Activated CD8-positive, alpha-beta memory T cell treated with anti-CD3 and anti-CD28 coated beads for 36 hours (primary cell): ENCODE measurements around the gene LFNG. TPM values are rescaled to one million over a fixed set of nuclear protein-coding genes. Genes with fewer than 3 reads are reported as not detected.
"Not testable (repeated sequence)": the region's sequence is repeated elsewhere in the genome, so short reads cannot be mapped to it uniquely, and the experiment has no call there.

Source experiments
- CTCF ChIA-PET: fragments of 350-600 bp; sonication (Branson Sonifier 250); formaldehyde crosslinking; loops from one replicate; lab custom pipeline; 2021; ENCODE audit warnings: antibody characterized with exemption; lab: Charles Lee
- POLR2A ChIA-PET: fragments of 350-600 bp; sonication (Branson Sonifier 250); formaldehyde crosslinking; loops from one replicate; lab custom pipeline; 2021; ENCODE audit warnings: antibody characterized with exemption; lab: Charles Lee
- total RNA-seq, 2 experiments: library from RNA; stranded (reverse); gene quantifications; one replicate each; pipeline ENCODE4 v1.2.3, GENCODE V29; 2021

LFNG gene
- total RNA-seq, 2 experiments from 2014 or later = 22.4 to 24.2 TPM

DNA sequence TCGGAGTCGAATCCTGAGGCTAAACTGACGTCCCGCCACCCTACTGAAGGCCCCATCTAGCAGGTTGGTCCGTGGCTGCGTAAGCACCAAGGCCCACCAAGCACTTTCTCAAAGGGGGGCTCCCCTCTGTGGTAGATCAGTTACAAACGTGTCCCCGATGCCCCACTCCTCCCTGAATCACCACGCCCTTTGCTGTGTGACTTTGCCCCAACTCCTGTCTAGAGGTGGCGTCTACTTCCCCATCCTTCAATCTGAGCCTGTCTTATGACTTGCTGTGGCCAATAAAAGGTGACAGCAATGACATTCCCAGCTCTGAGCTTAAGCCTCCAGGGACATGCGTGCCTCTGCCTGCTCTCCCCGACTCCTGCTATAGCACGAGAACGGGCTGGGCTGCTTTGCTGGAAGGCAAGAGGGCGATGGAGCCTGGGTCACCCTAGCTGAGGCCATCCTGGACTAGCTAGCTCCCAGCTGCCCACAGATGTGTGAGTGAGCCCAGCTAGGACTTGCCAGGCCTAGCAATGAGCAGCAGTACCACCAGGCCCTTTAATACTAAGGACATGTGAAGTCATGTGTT is 12.7 kb downstream of the LFNG start:
- CTCF ChIA-PET, POLR2A ChIA-PET: not testable (repeated sequence)

DNA sequence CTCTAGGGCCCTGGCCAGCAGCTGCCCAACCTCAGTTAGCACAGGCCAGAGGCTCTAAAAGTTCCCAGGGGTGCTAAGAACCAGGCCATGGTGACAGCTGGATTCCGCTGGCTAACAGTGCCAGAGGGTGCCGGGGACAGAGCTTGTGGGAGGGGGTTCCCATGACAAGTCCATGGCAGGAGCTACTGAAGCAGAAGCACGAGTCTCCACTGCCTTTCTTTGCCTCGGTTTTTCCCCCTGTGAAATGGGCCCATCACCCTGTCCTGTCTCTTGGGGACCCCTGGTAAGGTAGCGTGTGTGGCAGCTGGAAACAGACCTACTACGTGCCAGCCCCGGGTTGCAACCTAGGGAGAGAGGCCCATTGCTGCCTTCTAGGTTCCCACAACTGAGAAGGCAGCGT is 13.2 kb downstream of the LFNG start:
- CTCF ChIA-PET = interaction anchor here (0.7 kb wide), 2 partner anchors 205 to 666 kb away, joined by 3 to 4 read pairs; no protein-coding TSS in a partner anchor
- POLR2A ChIA-PET = not testable (repeated sequence)

DNA sequence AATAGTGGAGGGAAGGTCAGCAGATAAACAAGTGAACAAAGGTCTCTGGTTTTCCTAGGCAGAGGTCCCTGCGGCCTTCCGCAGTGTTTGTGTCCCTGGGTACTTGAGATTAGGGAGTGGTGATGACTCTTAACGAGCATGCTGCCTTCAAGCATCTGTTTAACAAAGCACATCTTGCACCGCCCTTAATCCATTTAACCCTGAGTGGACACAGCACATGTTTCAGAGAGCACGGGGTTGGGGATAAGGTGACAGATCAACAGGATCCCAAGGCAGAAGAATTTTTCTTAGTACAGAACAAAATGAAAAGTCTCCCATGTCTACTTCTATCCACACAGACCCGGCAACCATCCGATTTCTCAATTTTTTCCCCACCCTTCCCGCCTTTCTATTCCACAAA is 14.0 kb downstream of the LFNG start:
- POLR2A ChIA-PET = not testable (repeated sequence)
- CTCF ChIA-PET = interaction anchor here (0.7 kb wide), 1 partner anchor 666 kb away, joined by 4 read pairs; no protein-coding TSS in a partner anchor

DNA sequence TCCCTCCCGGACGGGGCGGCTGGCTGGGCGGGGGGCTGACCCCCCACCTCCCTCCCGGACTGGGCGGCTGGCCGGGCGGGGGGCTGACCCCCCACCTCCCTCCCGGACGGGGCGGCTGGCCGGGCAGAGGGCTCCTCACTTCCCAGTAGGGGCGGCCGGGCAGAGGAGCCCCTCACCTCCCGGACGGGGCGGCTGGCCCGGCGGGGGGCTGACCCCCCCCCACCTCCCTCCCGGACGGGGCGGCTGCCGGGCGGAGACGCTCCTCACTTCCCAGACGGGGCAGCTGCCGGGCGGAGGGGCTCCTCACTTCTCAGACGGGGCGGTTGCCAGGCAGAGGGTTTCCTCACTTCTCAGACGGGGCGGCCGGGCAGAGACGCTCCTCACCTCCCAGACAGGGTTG is 14.6 kb downstream of the LFNG start:
- POLR2A ChIA-PET, CTCF ChIA-PET: not testable (repeated sequence)

DNA sequence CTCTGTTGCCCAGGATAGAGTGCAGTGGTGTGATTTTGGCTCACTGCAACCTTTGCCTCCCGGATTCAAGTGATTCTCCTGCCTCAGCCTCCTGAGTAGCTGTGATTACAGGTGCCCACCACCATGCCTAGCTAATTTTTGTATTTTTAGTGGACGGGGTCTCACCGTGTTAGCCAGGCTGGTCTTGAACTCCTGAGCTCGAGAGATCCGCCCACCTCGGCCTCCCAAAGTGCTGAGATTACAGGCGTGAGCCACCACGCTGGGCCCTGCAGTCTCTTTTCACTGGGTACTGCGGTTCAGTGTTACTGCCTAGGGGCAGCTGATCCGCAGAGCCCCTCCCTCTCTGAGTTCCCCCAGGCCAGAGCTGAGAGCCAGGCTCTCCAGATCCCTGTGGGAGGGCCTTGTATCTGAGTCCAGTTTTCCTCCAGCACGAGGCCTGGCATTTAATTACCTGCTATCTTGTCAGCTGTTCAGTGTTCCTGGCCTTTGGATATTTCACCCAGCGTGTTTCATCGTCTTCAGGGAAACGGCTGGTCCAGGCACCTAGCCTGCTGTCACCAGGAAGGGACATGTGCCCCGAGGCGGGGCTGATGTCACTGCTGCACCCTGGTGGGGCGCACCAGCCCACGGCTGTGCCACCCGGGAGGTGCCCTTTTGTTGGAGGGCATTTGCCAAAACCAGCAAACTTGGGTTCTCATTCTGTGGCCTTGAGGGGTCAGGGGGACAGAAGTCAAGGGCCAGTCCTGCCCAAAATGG is 16.5 kb downstream of the LFNG start:
- CTCF ChIA-PET, POLR2A ChIA-PET: not testable (repeated sequence)

DNA sequence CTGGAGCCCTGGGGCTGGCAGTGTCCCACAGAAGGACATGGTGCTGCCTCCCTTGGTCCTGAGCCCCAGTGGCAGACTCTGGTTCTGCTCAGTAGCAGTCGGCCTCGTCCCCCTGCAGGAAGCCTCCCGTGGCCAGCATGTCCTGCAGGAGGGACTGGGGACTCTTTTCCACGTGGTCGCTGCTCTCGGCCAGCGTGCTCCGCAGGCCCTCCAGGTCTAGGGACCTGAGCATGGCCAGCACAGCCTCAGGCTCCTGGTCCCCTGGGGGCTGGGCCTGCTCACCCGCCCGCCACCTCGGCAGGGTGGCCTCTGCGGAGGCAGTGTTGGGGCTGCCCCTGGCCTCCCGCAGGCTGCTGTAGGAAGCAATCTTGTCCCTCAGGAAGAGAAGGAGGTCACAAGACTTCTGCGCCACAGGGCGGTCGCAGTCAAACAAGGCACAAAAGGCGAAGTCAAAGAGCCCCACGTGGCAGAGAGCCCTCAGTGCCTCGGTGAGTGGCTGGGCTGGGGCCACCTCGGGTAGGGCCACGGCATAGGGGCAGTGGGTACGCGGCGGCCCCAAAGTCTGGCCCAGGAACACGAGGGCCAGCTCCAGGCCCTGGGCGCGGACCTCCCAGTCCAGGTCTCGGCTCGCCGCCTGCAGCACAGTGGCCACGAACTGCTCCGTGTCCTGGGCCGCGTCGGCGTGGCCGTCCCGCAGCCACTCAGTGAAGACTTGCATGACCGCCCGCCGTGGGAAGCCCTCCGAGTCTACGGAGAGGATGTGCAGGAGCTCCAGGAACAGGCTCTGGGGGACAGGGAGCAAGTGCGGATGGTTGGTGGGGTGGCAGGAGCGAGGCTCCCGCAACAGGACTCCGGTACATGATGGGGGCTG is 18.6 kb downstream of the LFNG start:
- POLR2A ChIA-PET = no interaction called here
- CTCF ChIA-PET = no interaction called here

DNA sequence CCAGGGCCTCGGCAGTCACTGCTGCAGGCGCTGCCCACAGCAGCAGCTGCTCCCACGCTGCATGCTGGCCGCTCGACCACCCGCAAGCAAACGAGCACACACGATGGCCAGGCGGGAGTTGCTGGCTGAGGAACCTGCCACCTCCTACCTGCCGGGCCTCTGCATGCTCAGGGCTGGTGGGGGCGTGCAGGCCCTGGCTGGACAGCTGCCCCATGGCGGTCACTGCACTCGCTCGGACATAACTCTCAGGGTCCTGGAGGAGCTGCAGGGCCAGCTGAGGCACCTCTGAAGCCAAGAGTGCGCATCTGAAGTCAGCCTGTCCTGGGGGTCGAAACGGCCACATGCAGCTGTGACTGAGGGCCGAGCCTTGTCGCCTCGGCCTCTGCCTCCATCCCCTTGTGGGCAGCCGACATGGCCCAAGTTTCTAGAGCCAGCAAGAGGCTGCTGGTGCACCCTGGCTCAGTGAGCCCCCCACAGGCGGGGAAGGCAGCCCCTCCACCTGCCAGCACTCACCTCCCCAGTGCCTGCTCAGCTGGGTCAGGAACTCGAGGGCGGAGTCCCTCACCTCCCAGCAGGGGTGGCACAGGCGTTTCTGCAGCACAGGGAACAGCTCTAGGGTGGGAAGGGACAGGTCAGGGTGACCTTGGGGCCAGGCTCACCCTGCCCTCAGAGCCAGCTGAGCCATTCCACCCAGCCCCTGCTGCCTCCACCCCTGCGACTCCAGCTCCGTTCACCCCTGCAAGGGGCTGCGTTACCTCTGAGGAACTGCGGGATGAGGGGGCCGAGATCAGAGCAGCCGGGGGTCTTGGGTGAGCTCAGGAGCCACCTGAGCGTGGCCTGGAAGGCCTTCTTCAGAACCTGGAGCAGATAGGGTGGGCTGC is 19.7 kb downstream of the LFNG start:
- POLR2A ChIA-PET = no interaction called here
- CTCF ChIA-PET = interaction anchor here (0.6 to 1.2 kb wide), 2 partner anchors 70 to 188 kb away, joined by 3 to 4 read pairs; no protein-coding TSS in a partner anchor

DNA sequence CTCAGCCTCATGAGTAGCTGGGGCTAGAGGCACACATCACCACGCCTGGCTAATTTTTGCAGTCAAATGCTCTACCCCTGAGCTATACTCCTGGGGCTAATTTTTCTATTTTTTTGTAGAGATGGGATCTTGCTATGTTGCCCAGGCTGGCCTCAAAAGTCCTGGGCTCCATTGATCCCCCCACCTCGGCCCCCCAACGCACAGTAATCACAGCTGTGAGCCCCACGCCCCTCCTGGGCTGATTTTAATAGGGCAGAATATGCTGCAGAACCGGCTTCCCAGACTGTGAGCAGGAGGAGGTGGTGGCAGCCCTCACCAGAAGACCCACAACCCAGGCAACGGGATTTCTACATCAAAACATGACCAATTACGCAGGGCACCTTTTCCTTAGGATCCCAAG is 20.6 kb downstream of the LFNG start:
- CTCF ChIA-PET = interaction anchor here (0.7 to 1.2 kb wide), 2 partner anchors 71 to 179 kb away, joined by 3 read pairs; no protein-coding TSS in a partner anchor

DNA sequence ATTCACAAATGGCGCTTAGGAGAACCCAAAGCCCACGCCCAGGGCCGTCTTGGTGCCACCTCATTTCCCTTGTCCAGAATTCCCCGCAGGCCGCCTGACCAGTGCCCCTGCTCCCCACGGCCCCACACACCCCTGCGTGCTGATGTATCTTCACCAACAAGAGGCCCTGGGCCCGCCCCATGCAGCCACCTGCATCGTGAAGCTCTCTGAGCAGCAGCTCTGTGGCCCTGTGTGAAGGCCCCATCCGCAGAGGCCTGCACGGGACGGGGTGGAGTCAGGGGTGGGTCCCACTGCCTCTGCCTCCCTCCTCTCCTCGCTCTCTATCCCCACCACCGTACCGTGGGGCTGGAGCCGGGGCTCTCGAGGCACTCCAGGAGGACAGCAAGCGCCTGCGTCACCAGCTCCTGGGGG is 21.1 kb downstream of the LFNG start:
- ChIA-PET CTCF (interaction anchor here (0.7 kb wide), 1 partner anchor 178 kb away, joined by 3 read pairs; no protein-coding TSS in a partner anchor), POLR2A (interaction anchor here (0.6 kb wide), 1 partner anchor 158 kb away, joined by 7 read pairs; no protein-coding TSS in a partner anchor)

More for the DNA sequence above, 20.6 kb downstream of the LFNG start:
- POLR2A ChIA-PET = interaction anchor here (0.6 kb wide), 1 partner anchor 159 kb away, joined by 7 read pairs; no protein-coding TSS in a partner anchor

DNA sequence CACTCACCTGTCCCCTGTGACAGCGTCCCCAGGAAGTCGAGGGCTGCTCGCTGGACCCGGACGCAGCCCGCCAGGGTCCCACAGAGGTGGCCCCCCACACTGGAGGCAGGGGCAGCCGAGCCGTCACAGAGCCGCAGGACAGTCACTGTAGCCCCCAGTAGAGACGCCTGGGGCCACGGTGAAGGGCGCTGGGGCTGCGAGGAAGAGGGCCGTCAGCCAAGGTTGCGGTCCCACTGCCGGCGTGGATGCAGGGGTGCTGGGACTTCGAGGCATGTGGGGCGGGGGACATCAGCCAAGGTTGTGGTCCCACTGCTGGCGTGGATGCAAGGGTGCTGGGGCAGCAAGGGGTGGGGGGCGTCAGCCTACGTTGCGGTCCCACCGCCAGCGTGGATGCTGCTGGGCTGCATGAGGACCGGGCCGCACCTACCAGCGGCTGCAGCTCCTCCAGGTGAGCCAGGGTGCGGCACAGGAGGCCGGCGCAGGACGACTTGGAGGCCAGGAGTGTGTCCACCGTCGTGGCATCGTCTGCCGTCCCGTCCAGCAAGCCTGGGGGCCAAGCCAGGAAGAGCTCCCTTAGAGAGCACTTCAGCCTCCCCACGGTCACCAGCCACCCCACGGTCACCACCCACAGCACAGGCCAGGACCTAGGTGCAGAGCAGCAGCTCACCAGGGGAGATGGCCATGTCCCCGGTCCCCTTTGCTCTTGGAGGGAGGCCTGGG is 21.9 kb downstream of the LFNG start:
- CTCF ChIA-PET = no interaction called here

DNA sequence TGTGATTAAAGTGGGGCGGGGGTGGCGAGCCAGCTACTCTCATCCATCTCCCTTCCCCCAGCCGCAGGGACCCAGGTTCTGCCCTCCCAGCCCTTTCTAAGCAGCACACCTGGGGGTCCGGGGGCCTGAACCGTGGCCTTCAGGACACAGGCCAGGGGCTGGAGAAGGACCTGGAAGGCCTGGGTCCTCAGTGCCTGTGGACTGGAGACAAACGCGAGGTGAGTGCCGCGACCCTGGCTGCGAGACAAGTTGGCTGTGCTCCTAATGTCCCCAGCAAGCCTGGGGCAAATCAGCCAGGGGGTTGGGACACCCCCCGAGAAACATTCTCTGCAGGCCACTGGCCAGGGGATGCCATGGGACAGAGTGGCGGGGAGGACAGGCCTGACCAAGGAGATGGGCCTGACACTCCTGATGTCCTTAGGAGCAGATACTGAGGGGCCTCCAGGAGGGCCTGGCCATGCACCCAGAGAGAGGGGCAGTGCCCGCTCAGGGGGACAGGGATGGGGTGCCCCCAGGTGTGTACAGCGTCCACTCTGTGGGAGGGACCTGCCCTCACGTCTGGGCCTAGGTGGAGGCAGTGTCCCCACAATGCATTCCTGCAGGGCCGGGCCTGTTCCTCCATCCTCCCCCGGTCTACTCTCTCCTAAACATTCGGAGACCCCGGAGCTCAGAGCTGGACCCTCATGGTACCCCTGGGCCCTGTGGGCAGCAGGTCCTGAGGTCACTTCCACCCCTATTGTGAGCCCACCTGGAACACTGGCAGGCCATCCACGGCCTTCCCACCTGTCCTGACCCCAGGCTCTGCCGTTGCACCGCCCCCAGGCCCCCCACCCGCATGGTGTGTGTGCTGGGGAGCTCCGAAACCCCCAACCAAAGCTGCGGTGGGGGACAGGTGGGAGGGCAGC is 22.7 kb downstream of the LFNG start:
- POLR2A ChIA-PET = no interaction called here
- CTCF ChIA-PET = no interaction called here

More for the DNA sequence above, 21.9 kb downstream of the LFNG start:
- POLR2A ChIA-PET = no interaction called here

DNA sequence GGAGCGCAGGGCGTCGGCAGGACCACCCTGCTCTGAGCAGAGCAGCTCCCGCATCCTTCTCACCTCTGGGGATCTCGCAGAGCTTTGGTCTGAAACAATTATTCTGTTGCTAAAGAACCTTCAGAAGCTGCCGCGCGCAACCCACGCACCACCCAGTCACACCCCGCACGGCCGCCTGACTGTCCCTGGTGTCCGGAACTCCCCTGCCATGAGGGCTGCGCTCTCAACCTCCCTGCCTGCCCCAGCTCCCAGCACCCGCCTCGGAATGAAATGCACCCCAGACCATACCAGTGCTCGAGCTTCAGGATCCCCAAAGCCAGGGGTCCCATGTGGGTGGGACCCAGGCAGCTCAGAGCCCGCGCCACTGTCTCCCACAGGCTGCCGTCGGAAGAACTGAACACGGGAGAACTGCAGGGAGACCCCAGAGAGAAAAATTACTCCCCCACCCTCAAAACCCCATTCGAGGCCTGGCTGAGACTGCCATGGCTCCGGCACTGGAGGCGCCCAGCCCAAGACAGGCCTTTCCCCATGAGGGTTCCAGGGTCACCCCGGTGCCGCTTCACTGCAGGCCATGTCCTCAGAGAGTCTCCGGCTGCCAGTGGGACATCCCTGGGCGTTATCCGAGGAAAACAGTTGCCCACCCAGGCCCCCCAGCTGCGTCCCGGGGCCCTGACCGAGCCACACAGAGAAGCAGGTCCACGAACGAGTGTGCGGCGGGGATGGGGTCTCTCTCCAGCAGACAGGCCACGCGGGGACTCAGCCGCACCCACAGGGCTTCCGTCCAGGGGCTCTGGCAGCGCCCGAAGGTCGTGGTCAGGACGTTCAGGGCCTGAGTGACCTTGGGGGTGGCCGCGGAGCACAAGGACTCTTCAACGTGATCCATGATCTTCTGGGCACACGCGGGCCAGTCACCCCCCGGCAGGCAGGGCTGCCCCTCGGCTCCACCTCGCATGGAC is 23.6 kb downstream of the LFNG start:
- POLR2A ChIA-PET = interaction anchor here (0.6 kb wide), 1 partner anchor 33 kb away, joined by 3 read pairs; no protein-coding TSS in a partner anchor
- CTCF ChIA-PET = no interaction called here

DNA sequence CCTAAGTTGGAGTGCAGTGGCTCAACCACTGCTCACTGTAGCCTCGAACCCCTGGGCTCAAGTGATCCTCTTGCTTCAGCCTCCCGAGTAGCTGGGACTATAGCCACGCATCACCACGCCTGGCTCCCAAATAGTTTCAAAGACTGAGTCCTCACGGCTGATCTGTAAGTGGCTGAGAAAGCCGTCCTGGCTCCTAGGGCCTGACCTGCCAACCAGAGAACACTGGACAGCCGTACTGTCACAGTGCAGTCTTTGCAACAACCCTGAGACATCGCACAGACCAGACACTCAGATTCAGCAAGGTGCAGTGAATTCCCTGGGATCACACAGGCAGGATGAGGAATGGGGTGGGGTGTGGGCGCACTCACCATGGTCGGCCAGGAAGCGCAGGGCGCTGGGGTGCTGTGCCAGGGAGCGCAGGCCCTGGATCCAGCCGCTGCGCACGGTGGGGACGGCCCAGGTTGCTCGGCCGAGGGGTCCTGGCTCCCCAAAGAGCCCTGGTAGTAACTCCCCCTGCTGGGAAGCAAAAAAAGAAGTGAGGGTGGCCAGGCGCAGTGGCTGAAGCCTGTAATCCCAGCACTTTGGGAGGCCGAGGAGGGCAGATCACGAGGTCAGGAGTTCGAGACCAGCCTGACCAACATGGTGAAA is 25.1 kb downstream of the LFNG start:
- ChIA-PET CTCF (no interaction called here), POLR2A (interaction anchor here (0.7 to 0.9 kb wide), 2 partner anchors 8 to 93 kb away, joined by 3 to 9 read pairs; no protein-coding TSS in a partner anchor)

DNA sequence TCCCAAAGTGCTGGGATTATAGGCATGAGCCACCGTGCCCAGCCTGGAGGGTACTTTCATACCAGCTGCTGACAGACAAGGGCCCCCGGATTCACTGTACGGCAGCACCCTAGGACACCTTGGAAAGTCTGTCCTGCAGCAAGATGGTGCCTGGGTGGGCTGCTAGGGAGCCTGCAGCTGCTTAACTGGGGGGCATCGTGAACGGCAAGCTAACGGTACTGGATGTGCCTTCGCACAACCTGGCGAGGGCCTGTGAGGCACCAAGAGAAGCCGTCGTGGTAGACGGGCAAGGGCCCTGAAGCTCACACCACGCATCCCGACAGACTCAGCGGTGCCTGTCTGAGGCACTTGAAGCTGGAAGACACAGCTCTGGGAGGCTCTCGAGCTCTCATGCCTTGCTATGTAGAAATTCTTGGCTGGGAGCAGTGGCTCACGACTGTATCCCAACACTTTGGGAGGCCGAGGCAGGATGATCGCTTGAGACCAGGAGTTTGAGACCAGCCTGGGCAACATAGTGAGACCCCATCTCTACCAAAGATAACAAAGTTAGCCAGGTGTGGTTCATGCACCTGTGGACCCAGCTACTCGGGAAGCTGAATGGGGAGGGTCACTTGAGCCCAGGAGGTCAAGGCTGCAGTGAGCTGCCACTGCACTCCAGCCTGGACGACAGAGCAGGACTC is 26.3 kb downstream of the LFNG start:
- CTCF ChIA-PET = no interaction called here
- POLR2A ChIA-PET = interaction anchor here (0.9 kb wide), 1 partner anchor 94 kb away, joined by 3 read pairs; no protein-coding TSS in a partner anchor
